ENCODE measurements around the gene IFT57. TPM values are rescaled to one million over a fixed set of nuclear protein-coding genes. Genes with fewer than 3 reads are reported as not detected.

The IFT57 gene
- total RNA-seq, 1 donor from 2014 or later: 27.5 TPM

GRCh38 chr3:108127301-108127988 is 94.8 kb downstream of the IFT57 start:
- Histone ChIP-seq H3K9ac (ENCODE audit: low read length) (no peak overlapping the region), H3K36me3 (ENCODE audit: insufficient read depth, low read length) (no peaks in the 10 kb centered on the region), H3K4me3 (ENCODE audit: insufficient read depth, low read depth, low read length) (no peak overlapping the region), H3K9me3 (ENCODE audit: insufficient read depth, low read depth, low read length) (no peaks in the 10 kb centered on the region), H3K27ac (ENCODE audit: low read depth, low read length) (no peak overlapping the region), H3K4me1 (ENCODE audit: insufficient read depth, low read length) (peaks cover 25% of the 10 kb centered on the region), H3K4me2 (ENCODE audit: low read length) (no peak overlapping the region), H4K20me1 (ENCODE audit: insufficient read depth, low read length) (no peaks in the 10 kb centered on the region), H3K27me3 (ENCODE audit: insufficient read depth, low read length) (no peaks in the 10 kb centered on the region), H3K79me2 (ENCODE audit: insufficient read depth, low read length) (no peaks in the 10 kb centered on the region), H2AFZ (ENCODE audit: low read depth, low read length) (no peak overlapping the region)
- Mint-ChIP-seq H3K36me3 (ENCODE audit: low read depth, unreplicated experiment) (no peaks in the 10 kb centered on the region), H3K4me1 (ENCODE audit: low read depth, unreplicated experiment) (peaks cover 28% of the 10 kb centered on the region), H3K9me3 (ENCODE audit: unreplicated experiment) (no peaks in the 10 kb centered on the region), H3K27me3 (ENCODE audit: low read depth, unreplicated experiment) (no peaks in the 10 kb centered on the region), H3K4me3 (ENCODE audit: unreplicated experiment) (no peak overlapping the region), H3K27ac (ENCODE audit: unreplicated experiment) (no peak overlapping the region)
- FAIRE-seq: no peak
- DNase-seq (ENCODE audit: low read depth): no peak
- TF ChIP-seq EZH2 (IDR thresholded peaks at IDR 0.05; ENCODE audit: insufficient read depth, low read length): no peak
- TF ChIP-seq CTCF (IDR thresholded peaks at IDR 0.05; ENCODE audit: insufficient read depth, low read depth, low read length): no peak

GRCh38 chr3:108126348-108126747 is 95.9 kb downstream of the IFT57 start:
- Histone ChIP-seq H3K4me3 (ENCODE audit: insufficient read depth, low read depth, low read length) (no peak overlapping the region), H3K36me3 (ENCODE audit: insufficient read depth, low read length) (no peaks in the 10 kb centered on the region), H4K20me1 (ENCODE audit: insufficient read depth, low read length) (no peaks in the 10 kb centered on the region), H3K9ac (ENCODE audit: low read length) (no peak overlapping the region), H3K9me3 (ENCODE audit: insufficient read depth, low read depth, low read length) (no peaks in the 10 kb centered on the region), H3K79me2 (ENCODE audit: insufficient read depth, low read length) (no peaks in the 10 kb centered on the region), H2AFZ (ENCODE audit: low read depth, low read length) (no peak overlapping the region), H3K27ac (ENCODE audit: low read depth, low read length) (no peak overlapping the region), H3K4me2 (ENCODE audit: low read length) (no peak overlapping the region), H3K27me3 (ENCODE audit: insufficient read depth, low read length) (no peaks in the 10 kb centered on the region), H3K4me1 (ENCODE audit: insufficient read depth, low read length) (peaks cover 14% of the 10 kb centered on the region)
- H3K36me3 Mint-ChIP-seq (ENCODE audit: low read depth, unreplicated experiment): no peaks in the 10 kb centered on the region
- no peak overlapping the region for H3K27ac Mint-ChIP-seq (ENCODE audit: unreplicated experiment)
- H3K4me1 Mint-ChIP-seq (ENCODE audit: low read depth, unreplicated experiment): peaks cover 17% of the 10 kb centered on the region
- DNase-seq (ENCODE audit: low read depth) (no peak), FAIRE-seq (no peak)
- TF ChIP-seq CTCF (IDR thresholded peaks at IDR 0.05; ENCODE audit: insufficient read depth, low read depth, low read length) (no peak), EZH2 (IDR thresholded peaks at IDR 0.05; ENCODE audit: insufficient read depth, low read length) (no peak)
- peaks cover 1% of the 10 kb centered on the region for H3K27me3 Mint-ChIP-seq (ENCODE audit: low read depth, unreplicated experiment)
- H3K4me3 Mint-ChIP-seq (ENCODE audit: unreplicated experiment): no peak overlapping the region
- no peaks in the 10 kb centered on the region for H3K9me3 Mint-ChIP-seq (ENCODE audit: unreplicated experiment)

GRCh38 chr3:108125550-108126071 is 96.6 kb downstream of the IFT57 start:
- Histone ChIP-seq H3K36me3 (ENCODE audit: insufficient read depth, low read length) (no peaks in the 10 kb centered on the region), H4K20me1 (ENCODE audit: insufficient read depth, low read length) (no peaks in the 10 kb centered on the region), H3K4me2 (ENCODE audit: low read length) (no peak overlapping the region), H2AFZ (ENCODE audit: low read depth, low read length) (no peak overlapping the region), H3K9me3 (ENCODE audit: insufficient read depth, low read depth, low read length) (no peaks in the 10 kb centered on the region), H3K9ac (ENCODE audit: low read length) (no peak overlapping the region), H3K4me3 (ENCODE audit: insufficient read depth, low read depth, low read length) (no peak overlapping the region), H3K27ac (ENCODE audit: low read depth, low read length) (no peak overlapping the region), H3K4me1 (ENCODE audit: insufficient read depth, low read length) (peaks cover 7% of the 10 kb centered on the region), H3K27me3 (ENCODE audit: insufficient read depth, low read length) (no peaks in the 10 kb centered on the region), H3K79me2 (ENCODE audit: insufficient read depth, low read length) (no peaks in the 10 kb centered on the region)
- Mint-ChIP-seq H3K36me3 (ENCODE audit: low read depth, unreplicated experiment) (no peaks in the 10 kb centered on the region), H3K9me3 (ENCODE audit: unreplicated experiment) (no peaks in the 10 kb centered on the region), H3K4me3 (ENCODE audit: unreplicated experiment) (no peak overlapping the region), H3K27me3 (ENCODE audit: low read depth, unreplicated experiment) (peaks cover 4% of the 10 kb centered on the region), H3K4me1 (ENCODE audit: low read depth, unreplicated experiment) (peaks cover 10% of the 10 kb centered on the region), H3K27ac (ENCODE audit: unreplicated experiment) (no peak overlapping the region)
- no peak for FAIRE-seq
- no peak for DNase-seq (ENCODE audit: low read depth)
- TF ChIP-seq EZH2 (IDR thresholded peaks at IDR 0.05; ENCODE audit: insufficient read depth, low read length) (no peak), CTCF (IDR thresholded peaks at IDR 0.05; ENCODE audit: insufficient read depth, low read depth, low read length) (no peak)
